Mesodermal cell (in vitro differentiated cells): ENCODE data around the gene RNASET2.
"Not testable (repeated sequence)": the region's sequence is repeated elsewhere in the genome, so short reads cannot be mapped to it uniquely, and the experiment has no call there.

Experiments used
- H3K27ac ChIP-seq: 2 replicates; pipeline ENCODE4 v1.7.0; 2013; ENCODE audit warnings: mild to moderate bottlenecking, low read depth, low read length, moderate library complexity; ENCODE audit not compliant: severe bottlenecking
- H3K36me3 ChIP-seq: 2 replicates; pipeline ENCODE4 v1.7.1; 2013; ENCODE audit warnings: mild to moderate bottlenecking, low read length, moderate library complexity; ENCODE audit not compliant: control insufficient read depth, insufficient read depth
- H3K4me1 ChIP-seq: one replicate; pipeline ENCODE4 v1.7.1; 2013; ENCODE audit warnings: mild to moderate bottlenecking, low read length; ENCODE audit not compliant: insufficient read depth, control insufficient read depth, poor library complexity, severe bottlenecking
- H3K4me3 ChIP-seq: 2 replicates; pipeline ENCODE4 v1.7.0; 2013; ENCODE audit warnings: low read length, control low read depth, mild to moderate bottlenecking; ENCODE audit not compliant: insufficient read depth, poor library complexity, severe bottlenecking; ENCODE audit errors: extremely low read depth
- H3K9me3 ChIP-seq: 2 replicates; pipeline ENCODE4 v1.7.1; 2013; ENCODE audit warnings: mild to moderate bottlenecking, low read length, moderate library complexity; ENCODE audit not compliant: control insufficient read depth
- WGBS, 2 experiments: methylation state at CpG; one replicate each; pipeline ENCODE4 v1.1.5; 2013; ENCODE audit warnings: missing lambda C conversion rate in 2 of 2; ENCODE audit not compliant: insufficient coverage in 2 of 2; 5-methylcytosine and 5-hydroxymethylcytosine counted together

The RNASET2 gene

DNA sequence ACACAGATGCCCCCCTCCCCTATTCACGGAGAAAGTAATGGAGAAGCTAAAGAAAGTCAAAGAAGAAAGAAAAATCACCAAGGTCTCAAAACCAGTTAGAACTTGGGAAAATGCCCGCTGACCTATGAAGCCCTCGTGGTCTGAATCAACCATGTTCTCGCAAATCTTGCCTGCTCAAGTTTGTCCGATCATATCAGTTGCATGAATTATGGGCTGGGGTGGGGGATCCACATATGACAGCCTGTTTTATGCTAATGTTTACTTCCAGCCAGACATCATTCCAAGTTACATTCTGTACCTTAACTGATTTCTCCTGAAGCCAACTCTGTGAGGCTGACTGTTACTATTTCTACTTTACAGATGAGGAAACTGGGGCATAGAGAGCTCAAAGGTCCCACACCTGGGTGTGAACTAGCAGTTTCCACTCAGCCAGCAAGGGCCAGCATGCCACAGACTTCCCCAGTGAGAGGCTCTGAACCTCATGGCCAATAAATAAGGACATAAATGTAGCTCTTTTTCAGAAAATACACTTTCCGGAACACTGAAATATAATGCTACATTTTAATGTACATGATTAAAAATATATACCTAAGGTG, 2.1 kb downstream of the RNASET2 start:
- Histone ChIP-seq H3K9me3 (peaks cover 5% of the 10 kb centered on the region), H3K4me1 (peaks cover 17% of the 10 kb centered on the region), H3K4me3 (no peak overlapping the region), H3K27ac (no peak overlapping the region), H3K36me3 (no peaks in the 10 kb centered on the region)
- WGBS, 2 experiments: 79 to 82% methylated on average over 4 of the region's 6 CpGs

DNA sequence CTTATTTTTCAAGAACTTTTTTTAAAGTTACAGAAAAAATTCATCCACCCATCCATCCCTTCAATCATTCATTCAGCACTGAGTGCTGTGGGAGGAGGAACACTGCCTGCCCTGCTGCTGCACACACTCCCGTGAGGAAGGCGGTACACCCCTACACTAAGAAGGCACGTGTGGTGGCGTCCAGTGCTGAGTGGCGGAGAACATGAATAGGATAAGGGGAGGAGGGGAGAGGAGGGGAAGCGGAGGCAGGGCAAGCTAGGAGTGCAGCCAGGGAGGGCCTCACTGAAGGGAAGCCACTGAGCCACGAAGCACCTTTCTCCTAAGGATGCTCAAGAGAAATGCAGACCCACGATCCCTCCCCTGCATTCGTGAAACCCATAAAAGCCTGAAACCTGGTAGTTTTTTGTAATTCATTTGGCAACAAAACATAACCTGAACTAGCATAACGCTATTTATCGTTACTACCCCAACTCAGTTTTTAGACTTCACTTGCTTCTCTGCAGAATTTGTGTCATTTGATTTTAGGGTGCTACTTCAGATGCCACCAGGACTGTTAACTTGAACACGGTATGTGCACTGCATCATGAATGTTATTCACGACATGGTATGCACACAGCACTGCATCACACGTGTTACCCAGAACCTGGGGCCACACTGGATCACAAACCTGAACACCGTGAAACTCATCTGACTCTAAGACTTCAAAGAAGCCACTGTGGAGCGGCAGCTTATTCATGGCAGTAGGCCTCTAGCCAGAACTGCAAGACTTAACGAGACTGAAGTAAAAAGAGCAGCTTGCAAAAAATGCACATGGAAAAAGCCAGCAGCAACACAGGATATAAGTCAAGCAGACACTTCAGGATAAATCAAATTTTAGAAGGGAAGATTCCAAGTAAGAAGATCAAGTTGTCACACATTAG, 3.5 kb downstream of the RNASET2 start:
- WGBS, 2 experiments: 87 to 92% methylated on average over 11 to 15 of the region's 17 CpGs
- Histone ChIP-seq H3K36me3 (no peaks in the 10 kb centered on the region), H3K9me3 (peaks cover 5% of the 10 kb centered on the region), H3K4me1 (peaks cover 10% of the 10 kb centered on the region), H3K27ac (no peak overlapping the region), H3K4me3 (no peak overlapping the region)

DNA sequence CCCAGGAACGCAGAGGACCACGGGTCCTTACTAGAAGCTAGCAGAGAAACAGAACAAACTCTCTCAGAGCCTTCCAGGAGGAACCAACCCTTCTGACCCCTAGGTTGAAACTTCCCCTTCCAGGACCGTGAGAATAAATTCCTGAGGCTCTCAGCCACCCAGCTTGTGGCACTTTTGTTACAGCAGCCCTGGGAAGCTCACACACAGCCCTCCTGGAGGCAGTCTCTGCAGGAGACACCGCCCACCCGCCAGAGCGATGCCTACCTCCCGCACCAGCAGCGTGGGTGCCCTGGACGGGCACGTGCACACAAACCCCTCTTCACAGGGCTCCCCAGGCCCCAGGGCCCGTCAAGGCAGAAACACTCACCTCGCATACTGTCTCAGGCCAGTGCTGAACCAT, 4.2 kb downstream of the RNASET2 start:
- peaks cover 5% of the 10 kb centered on the region for H3K9me3 ChIP-seq
- no peaks in the 10 kb centered on the region for H3K36me3 ChIP-seq
- no peak overlapping the region for H3K4me3 ChIP-seq
- H3K4me1 ChIP-seq: peaks cover 6% of the 10 kb centered on the region
- WGBS, 2 experiments: 90 to 92% methylated on average over 6 to 12 of the region's 12 CpGs
- no peak overlapping the region for H3K27ac ChIP-seq

GRCh38 chr6:166951670-166952060, 4.7 kb downstream of the RNASET2 start:
- no peak overlapping the region for H3K27ac ChIP-seq
- H3K9me3 ChIP-seq: peaks cover 5% of the 10 kb centered on the region
- H3K4me1 ChIP-seq: peaks cover 4% of the 10 kb centered on the region
- H3K36me3 ChIP-seq: no peaks in the 10 kb centered on the region
- no peak overlapping the region for H3K4me3 ChIP-seq
- 80 to 100% methylated on average over 1 of the region's 3 CpGs for WGBS, 2 experiments

DNA sequence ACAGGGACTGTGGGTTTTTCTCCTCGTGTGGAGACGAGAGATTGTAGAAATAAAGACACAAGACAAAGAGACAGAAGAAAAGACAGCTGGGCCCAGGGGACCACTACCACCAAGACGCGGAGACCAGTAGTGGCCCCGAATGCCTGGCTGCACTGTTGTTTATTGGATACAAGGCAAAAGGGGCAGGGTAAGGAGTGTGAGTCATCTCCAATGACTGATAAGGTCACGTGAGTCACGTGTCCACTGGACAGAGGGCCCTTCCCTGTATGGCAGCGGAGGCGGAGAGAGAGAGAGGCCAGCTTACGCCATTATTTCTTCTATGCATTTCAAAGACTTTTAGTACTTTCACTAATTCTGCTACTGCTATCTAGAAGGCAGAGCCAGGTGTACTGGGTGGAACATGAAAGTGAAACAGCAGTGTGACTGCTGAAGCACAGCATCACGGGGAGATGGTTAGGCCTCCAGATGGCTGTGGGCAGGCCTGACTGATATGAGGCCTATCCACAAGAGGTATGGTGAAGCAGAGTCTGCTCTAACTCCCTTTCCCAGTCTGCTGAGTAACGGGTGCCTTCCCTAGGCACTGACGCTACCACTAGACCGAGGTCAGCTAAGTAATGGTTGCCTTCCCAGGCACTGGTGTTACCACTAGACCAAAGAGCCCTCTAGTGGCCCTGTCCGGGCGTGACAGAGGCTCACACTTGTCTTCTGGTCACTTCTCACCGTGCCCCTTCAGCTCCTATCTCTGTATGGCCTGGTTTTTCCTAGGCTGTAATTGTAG, 5.3 kb downstream of the RNASET2 start:
- not testable (repeated sequence) for H3K36me3 ChIP-seq, H3K27ac ChIP-seq, H3K9me3 ChIP-seq, H3K4me3 ChIP-seq, H3K4me1 ChIP-seq
- 73 to 74% methylated on average over 10 to 12 of the region's 17 CpGs for WGBS, 2 experiments

- Histone ChIP-seq H3K27ac (no peak overlapping the region), H3K4me3 (no peak overlapping the region), H3K4me1 (peaks cover 4% of the 10 kb centered on the region), H3K9me3 (peaks cover 5% of the 10 kb centered on the region), H3K36me3 (peaks cover 7% of the 10 kb centered on the region)
- WGBS, 2 experiments: 85 to 92% methylated on average over 10 of the region's 10 CpGs
Measured at GRCh38 chr6:166950443-166950821, 5.9 kb downstream of the RNASET2 start.

DNA sequence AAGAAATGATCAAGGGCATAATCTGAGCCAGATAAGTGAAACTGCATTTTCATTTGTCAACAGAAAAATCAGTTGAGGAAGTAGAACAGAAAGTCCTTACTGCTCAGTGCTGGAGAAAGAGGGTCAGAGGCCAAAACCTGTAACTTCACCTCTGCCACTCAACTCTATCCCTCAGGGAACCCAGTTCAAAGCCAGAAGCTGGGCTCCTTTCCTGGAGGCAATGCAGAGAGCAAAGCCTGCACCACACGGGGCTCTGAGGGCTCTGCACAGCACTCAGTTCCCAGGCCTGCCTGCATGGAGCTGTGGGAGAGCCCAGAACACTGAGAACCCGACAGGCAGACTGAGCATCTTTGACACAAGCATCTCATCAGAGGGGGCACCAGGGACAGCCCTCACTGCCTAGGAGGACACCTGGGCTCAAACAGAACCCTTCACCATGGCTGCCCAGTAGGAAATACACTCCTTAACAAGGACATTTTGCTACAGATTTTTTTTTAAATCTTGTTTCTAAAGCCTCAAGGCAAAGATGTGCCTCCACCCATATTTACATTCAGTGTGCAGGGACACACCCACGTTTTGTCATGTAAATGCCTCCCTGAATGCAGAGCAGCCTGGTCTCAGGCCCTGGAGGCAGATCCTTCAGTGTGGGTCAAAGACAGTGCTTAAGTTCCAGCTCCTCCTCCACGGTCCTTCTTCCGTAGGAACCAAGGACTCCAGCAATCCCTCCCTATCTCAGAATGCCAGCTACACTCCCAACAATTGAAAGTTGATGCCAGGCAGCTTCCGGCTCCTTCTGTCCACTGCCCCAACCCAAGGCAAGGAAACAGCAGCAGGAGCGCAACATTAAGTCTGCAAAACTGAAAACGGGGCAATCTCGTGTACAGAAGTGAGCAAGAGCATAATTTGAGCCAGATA, 6.6 kb downstream of the RNASET2 start:
- Histone ChIP-seq H3K36me3 (peaks cover 7% of the 10 kb centered on the region), H3K9me3 (peaks cover 5% of the 10 kb centered on the region), H3K4me3 (no peak overlapping the region), H3K4me1 (peaks cover 4% of the 10 kb centered on the region), H3K27ac (no peak overlapping the region)
- 64% methylated on average over 9 of the region's 9 CpGs for WGBS, 2 experiments

DNA sequence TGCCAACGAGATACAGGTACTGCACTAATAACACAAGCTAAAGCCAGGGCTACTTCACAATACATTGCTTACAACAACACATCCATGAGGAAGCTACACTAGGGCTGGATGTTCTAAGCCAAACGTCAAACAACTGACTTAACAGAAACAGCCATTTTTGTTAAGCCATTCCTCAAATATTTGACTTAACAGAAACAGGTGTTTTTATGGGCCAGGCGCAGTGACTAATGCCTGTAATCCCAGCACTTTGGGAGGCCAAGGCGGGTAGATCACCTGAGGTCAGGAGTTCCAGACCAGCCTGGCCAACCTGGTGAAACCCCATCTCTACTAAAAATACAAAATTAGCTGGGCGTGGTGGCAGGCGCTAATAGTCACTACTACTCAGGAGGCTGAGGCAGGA, 7.6 kb downstream of the RNASET2 start:
- not testable (repeated sequence) for H3K36me3 ChIP-seq

GRCh38 chr6:166947251-166947650, 9.1 kb downstream of the RNASET2 start:
- H3K4me3 ChIP-seq: no peak overlapping the region
- no peak overlapping the region for H3K27ac ChIP-seq
- WGBS, 2 experiments: 88 to 92% methylated on average over 4 to 5 of the region's 5 CpGs
- H3K9me3 ChIP-seq: peaks cover 5% of the 10 kb centered on the region
- peaks cover 7% of the 10 kb centered on the region for H3K36me3 ChIP-seq
- peaks cover 4% of the 10 kb centered on the region for H3K4me1 ChIP-seq

More for the DNA sequence above, 7.6 kb downstream of the RNASET2 start:
- H3K4me1 ChIP-seq, H3K9me3 ChIP-seq, H3K4me3 ChIP-seq, H3K27ac ChIP-seq: not testable (repeated sequence)
- WGBS, 2 experiments: 81 to 98% methylated on average over 4 to 6 of the region's 6 CpGs

GRCh38 chr6:166946125-166946524, 10.2 kb downstream of the RNASET2 start:
- H3K36me3 ChIP-seq: peaks cover 7% of the 10 kb centered on the region
- no peak overlapping the region for H3K27ac ChIP-seq
- H3K4me3 ChIP-seq: no peak overlapping the region
- H3K4me1 ChIP-seq: peaks cover 4% of the 10 kb centered on the region
- peaks cover 5% of the 10 kb centered on the region for H3K9me3 ChIP-seq
- 89 to 90% methylated on average over 10 to 14 of the region's 16 CpGs for WGBS, 2 experiments
